Measurements from ENCODE around the gene KCNA2.

KCNA2 gene

DNA sequence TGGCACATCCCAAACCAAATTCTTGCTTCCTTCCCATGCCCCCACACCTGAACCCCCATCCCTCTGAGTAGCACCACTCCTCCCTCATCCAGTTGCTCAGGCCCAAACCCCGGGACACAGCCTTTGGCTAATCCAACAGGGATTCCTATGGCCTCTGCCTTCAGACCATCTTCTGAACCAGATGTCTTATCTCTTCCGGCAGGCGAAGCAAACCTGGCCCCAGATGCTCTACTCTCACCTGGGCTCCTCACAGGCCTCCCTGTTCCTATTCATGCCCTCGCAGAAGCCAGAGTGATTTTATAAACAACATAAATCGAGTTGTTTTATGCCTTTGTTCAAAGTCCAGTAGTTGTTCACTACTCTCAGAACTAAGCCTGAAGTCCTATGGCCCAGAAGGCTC lies 12.5 kb upstream of the KCNA2 start:
- in situ Hi-C loops (cut with MboI; ENCODE audit: low sequenced_read_pairs) = loop anchor here (10.0 kb wide), 1 partner anchor 94 kb away; no protein-coding TSS in a partner anchor
- Histone ChIP-seq H3K4me3 (no peak overlapping the region), H3K36me3 (replicated peaks) (no peaks in the 10 kb centered on the region), H3K4me1 (peaks cover 4% of the 10 kb centered on the region; the same call in 1 of the 2 replicates), H3K27me3 (ENCODE audit: low read depth) (peaks cover 34% of the 10 kb centered on the region), H3K9me3 (no peaks in the 10 kb centered on the region)
- no peak for DNase-seq (ENCODE audit: low spot score in 2 of 2)

DNA sequence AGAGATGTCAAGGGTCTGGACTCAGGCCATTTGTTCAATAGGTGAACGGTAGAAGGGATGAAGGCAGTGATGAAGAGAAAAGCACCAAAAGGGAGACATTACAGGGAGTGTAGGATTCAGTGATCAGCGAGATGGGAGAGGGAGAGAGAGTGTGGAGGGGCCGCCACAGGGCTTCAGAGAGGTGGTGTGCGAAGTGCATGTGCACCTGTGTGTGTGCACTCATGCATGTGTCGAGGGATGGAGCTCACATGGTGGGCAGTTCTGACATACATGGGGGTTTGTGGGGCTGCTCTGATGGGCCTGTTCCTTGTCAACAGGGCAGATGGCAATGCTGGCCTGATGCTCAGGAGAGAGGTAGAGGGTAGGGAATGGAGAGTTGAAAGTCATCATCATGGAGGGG lies 11.4 kb upstream of the KCNA2 start:
- no peaks in the 10 kb centered on the region for H3K36me3 ChIP-seq (replicated peaks)
- H3K4me1 ChIP-seq = peaks cover 4% of the 10 kb centered on the region; the same call in 1 of the 2 replicates
- in situ Hi-C loops (cut with MboI; ENCODE audit: low sequenced_read_pairs) = loop anchor here (10.0 kb wide), 1 partner anchor 93 kb away; no protein-coding TSS in a partner anchor
- no peak overlapping the region for H3K4me3 ChIP-seq
- no peaks in the 10 kb centered on the region for H3K9me3 ChIP-seq
- H3K27me3 ChIP-seq (ENCODE audit: low read depth) = peaks cover 29% of the 10 kb centered on the region
- DNase-seq (ENCODE audit: low spot score in 2 of 2) = no peak

DNA sequence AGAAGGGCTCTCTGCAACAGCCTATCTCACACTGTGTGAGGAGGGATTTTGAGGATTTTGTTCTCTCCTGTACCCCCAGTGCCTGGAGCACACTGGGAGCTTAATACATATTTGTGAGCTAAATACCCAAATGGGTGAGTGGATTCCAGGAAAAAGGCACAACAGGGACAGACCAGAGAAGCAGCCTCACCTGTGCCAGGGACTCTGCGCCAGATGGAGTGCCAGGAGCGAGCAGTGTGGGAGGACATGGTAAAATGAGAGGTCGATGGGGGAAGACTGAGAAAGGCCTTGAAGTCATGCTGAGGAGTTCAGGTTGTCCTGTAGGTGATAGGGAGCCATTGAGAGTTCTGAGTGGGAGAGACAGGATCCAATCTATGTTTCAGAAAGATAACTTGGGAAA lies 11.0 kb upstream of the KCNA2 start:
- no peaks in the 10 kb centered on the region for H3K36me3 ChIP-seq (replicated peaks)
- peaks cover 4% of the 10 kb centered on the region; the same call in 1 of the 2 replicates for H3K4me1 ChIP-seq
- no peaks in the 10 kb centered on the region for H3K9me3 ChIP-seq
- H3K4me3 ChIP-seq = no peak overlapping the region
- DNase-seq (ENCODE audit: low spot score in 2 of 2) = no peak
- peaks cover 28% of the 10 kb centered on the region for H3K27me3 ChIP-seq (ENCODE audit: low read depth)
- in situ Hi-C loops (cut with MboI; ENCODE audit: low sequenced_read_pairs) = loop anchor here (10.0 kb wide), 1 partner anchor 92 kb away; no protein-coding TSS in a partner anchor

DNA sequence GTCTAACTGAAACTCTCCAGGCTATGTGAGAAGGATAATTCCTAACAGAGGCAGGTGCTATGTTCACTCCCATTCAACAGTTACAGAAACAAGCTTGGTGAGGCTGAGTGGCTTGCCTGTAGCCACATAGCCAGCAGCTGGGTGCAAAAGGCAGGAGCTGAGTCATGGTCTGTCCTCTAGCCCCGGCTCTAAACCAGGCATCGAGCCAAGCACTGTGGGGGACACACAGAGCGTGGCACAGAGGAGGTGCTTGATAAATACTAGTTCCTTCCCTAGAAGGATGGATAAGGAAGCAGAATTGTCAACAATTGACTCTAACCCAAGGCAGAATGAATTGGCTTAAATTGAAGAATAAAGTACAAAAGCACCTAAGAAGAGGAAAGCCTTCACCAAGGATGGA lies 10.4 kb upstream of the KCNA2 start:
- Histone ChIP-seq H3K27me3 (ENCODE audit: low read depth) (peaks cover 22% of the 10 kb centered on the region), H3K4me3 (no peak overlapping the region), H3K4me1 (peaks cover 4% of the 10 kb centered on the region; the same call in 1 of the 2 replicates), H3K9me3 (no peaks in the 10 kb centered on the region), H3K36me3 (replicated peaks) (no peaks in the 10 kb centered on the region)
- in situ Hi-C loops (cut with MboI; ENCODE audit: low sequenced_read_pairs) = loop anchor here (10.0 kb wide), 1 partner anchor 92 kb away; no protein-coding TSS in a partner anchor
- DNase-seq (ENCODE audit: low spot score in 2 of 2) = no peak

DNA sequence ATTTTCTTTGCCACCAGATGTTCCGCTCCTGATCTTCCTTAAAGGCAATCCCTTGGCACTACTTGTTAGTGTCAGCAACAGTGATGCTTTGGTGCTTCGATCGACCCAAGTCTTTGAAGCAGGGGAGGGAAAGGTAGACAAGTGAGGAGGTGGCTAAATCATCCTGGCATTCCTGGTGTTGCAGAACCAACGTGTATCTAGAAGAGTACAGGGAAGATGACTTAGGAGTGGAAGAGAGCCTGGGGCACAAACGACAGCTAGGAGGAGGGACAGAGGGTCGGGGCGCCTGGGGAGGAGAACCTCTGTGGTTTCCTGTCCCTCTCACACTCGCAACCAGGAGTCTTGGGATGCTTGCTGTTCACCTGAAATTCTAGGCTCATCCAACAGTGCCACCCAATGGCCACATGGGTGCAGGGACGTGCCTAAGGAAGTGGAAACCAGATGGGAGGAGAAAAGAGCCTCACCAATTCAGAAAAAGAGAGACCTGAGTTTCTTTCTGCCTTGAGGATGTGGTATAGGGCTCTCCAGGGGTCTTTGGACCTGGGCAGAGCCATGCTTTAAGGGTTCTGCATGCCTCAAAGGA lies 9.5 kb upstream of the KCNA2 start:
- no peaks in the 10 kb centered on the region for H3K36me3 ChIP-seq (replicated peaks)
- DNase-seq (ENCODE audit: low spot score in 2 of 2) = peak; percentile 54 to 71
- no peak overlapping the region for H3K4me3 ChIP-seq
- H3K4me1 ChIP-seq = peaks cover 4% of the 10 kb centered on the region; the same call in 1 of the 2 replicates
- in situ Hi-C loops (cut with MboI; ENCODE audit: low sequenced_read_pairs) = loop anchor here (10.0 kb wide), 1 partner anchor 91 kb away; no protein-coding TSS in a partner anchor
- H3K9me3 ChIP-seq = no peaks in the 10 kb centered on the region
- peaks cover 13% of the 10 kb centered on the region for H3K27me3 ChIP-seq (ENCODE audit: low read depth)

DNA sequence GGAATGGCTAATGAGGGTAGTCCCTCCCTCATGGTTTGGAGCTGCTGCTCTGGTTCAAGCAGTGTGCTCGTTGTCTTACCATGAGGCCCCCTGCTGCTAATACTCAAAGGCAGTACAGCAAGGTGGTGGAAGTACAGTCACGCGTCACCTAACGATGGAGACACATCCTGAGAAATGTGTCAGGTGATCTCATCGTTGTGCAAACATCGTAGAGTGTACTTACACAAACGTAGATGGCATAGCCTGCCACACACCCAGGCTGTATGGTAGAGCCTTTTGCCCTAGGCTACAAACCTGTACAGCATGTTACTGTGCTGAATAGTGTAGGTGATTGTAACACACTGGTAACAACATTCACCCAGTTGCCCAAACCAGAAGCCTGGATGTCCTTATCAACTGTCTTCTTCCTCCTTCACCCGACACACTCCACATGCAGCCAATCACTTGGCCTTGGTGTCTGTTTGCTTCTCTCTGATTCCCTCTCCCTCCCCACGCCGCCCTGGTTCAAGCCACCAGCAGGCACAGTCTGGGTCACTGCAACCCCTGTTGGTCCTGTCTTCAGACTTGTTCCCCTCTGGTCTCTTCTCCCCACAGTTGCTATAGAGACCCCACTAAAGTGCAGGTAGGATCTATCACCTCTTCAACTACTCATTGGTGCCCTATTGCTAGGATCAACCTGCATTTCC lies 6.0 kb upstream of the KCNA2 start:
- no peaks in the 10 kb centered on the region for H3K36me3 ChIP-seq (replicated peaks)
- in situ Hi-C loops (cut with MboI; ENCODE audit: low sequenced_read_pairs) = loop anchor here (10.0 kb wide), 1 partner anchor 87 kb away; no protein-coding TSS in a partner anchor

DNA sequence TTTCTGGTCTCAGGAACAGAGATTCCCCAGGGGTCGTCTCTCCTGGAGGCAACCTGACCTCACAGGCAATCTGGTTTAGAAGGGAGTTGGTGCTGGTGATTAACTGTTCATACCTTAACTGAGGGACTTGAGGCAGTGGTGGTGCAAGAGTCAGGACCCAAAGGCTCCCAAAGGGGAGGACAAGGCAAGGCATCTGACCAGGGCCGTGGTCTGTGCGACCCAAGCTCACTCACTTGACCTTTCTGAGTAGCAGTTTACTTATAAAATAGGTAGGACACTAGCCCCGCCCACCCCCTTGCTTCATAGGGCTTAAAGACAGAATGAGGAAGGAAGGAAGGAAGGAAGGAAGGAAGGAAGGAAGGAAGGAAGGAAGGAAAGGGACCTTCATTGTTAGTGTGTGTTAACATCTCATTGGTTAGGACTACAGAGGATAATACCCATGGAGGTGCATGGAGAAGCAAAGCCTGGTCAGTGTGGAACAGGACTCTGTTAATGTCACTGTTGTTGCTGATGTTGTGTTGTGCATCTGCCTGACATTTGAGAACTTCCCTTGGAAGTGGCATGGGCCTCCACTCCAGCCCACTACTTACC lies 4.6 kb upstream of the KCNA2 start:
- peaks cover 41% of the 10 kb centered on the region for H3K27me3 ChIP-seq (ENCODE audit: low read depth)
- no peak overlapping the region for H3K4me3 ChIP-seq
- no peak for DNase-seq (ENCODE audit: low spot score in 2 of 2)
- no peaks in the 10 kb centered on the region for H3K9me3 ChIP-seq
- H3K4me1 ChIP-seq = no peaks in the 10 kb centered on the region
- in situ Hi-C loops (cut with MboI; ENCODE audit: low sequenced_read_pairs) = loop anchor here (10.0 kb wide), 1 partner anchor 86 kb away; no protein-coding TSS in a partner anchor
- no peaks in the 10 kb centered on the region for H3K36me3 ChIP-seq (replicated peaks)

More for the DNA sequence above, 6.0 kb upstream of the KCNA2 start:
- no peak for DNase-seq (ENCODE audit: low spot score in 2 of 2)
- H3K4me1 ChIP-seq = no peaks in the 10 kb centered on the region
- peaks cover 28% of the 10 kb centered on the region for H3K27me3 ChIP-seq (ENCODE audit: low read depth)
- no peak overlapping the region for H3K4me3 ChIP-seq
- no peaks in the 10 kb centered on the region for H3K9me3 ChIP-seq

DNA sequence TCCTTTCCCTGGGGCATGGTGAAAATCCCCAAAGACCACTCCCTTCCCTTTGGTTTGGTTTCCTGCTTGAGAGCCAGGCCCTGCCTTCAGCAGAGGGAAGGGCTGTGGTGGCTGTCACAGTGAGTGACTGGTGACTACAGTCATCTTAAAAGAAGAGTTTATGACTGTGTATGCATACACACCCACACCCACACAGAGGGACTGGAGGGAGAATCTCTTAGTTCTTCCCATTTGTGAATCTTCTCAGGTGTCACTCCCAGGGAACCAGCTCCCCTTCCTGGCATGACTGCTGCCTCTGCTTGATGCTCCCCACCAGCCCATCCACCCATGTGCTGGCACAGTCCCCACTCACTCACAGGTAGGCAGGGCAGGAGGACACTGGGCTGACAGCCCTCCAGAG lies 3.9 kb upstream of the KCNA2 start:
- no peak for DNase-seq (ENCODE audit: low spot score in 2 of 2)
- in situ Hi-C loops (cut with MboI; ENCODE audit: low sequenced_read_pairs) = loop anchor here (10.0 kb wide), 1 partner anchor 85 kb away; no protein-coding TSS in a partner anchor

DNA sequence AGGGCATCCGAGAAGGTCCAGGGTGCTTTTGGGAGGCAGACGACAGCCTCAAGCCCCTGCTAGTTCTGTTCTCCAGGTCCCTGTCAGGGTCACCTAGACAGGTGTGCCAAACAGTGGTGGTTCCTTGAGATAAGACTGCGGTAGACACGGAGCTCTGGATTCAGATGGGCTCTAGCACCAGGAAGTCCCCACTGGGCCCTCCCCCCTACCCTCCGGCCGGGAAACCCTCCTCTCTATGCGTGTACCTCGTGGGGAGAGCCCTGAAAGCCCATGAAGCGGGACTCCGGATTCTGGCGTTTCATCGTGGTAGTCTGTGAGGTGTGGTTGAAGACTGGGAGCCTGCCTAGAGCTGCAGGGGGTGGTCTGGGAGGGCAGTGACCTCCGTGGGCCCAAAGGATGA lies 2.1 kb upstream of the KCNA2 start:
- Histone ChIP-seq H3K36me3 (replicated peaks) (no peaks in the 10 kb centered on the region), H3K4me1 (no peaks in the 10 kb centered on the region), H3K9me3 (no peaks in the 10 kb centered on the region), H3K27me3 (ENCODE audit: low read depth) (peaks cover 48% of the 10 kb centered on the region), H3K4me3 (no peak overlapping the region)
- no peak for DNase-seq (ENCODE audit: low spot score in 2 of 2)
- in situ Hi-C loops (cut with MboI; ENCODE audit: low sequenced_read_pairs) = no loop called here

More for the DNA sequence above, 3.9 kb upstream of the KCNA2 start:
- Histone ChIP-seq H3K9me3 (no peaks in the 10 kb centered on the region), H3K27me3 (ENCODE audit: low read depth) (peaks cover 45% of the 10 kb centered on the region), H3K4me1 (no peaks in the 10 kb centered on the region), H3K36me3 (replicated peaks) (no peaks in the 10 kb centered on the region), H3K4me3 (no peak overlapping the region)

DNA sequence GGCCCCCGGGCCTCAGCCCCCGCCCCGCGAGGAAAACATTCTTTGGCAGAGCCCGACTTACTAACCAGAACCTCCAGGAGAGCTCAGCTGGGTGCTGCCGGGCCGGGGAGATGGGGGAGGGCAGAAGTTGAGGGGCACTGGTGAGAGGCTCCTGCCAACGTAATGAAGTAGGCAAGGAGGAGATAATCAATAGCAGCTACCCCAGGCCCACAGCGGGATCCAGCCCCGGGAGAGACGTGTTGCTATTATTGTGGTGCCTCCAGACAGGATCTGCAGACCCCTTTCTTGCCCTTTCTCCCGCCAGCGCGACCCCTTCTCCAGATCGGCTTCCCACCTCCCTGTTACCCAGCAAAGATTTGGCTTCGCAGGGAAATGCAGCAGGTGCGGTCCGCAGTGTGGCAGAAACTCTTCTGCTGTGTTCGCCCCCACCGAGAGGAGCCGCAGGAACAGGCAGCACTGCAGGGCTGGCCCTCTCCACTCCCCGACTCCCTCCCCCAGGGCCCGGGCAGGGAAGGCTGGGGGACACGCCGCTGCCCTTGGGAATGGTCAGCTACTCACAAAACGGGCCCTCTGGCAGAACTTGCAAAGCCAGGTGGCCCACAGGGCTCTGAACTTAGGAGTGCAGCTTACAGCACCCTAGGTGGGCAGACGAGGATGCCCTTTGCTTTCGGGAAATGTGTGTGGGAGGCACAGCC lies 1.5 kb upstream of the KCNA2 start:
- Histone ChIP-seq H3K36me3 (replicated peaks) (no peaks in the 10 kb centered on the region), H3K27me3 (ENCODE audit: low read depth) (peaks cover 48% of the 10 kb centered on the region), H3K4me1 (no peaks in the 10 kb centered on the region), H3K9me3 (no peaks in the 10 kb centered on the region), H3K4me3 (no peak overlapping the region)
- no peak for DNase-seq (ENCODE audit: low spot score in 2 of 2)
- in situ Hi-C loops (cut with MboI; ENCODE audit: low sequenced_read_pairs) = no loop called here

DNA sequence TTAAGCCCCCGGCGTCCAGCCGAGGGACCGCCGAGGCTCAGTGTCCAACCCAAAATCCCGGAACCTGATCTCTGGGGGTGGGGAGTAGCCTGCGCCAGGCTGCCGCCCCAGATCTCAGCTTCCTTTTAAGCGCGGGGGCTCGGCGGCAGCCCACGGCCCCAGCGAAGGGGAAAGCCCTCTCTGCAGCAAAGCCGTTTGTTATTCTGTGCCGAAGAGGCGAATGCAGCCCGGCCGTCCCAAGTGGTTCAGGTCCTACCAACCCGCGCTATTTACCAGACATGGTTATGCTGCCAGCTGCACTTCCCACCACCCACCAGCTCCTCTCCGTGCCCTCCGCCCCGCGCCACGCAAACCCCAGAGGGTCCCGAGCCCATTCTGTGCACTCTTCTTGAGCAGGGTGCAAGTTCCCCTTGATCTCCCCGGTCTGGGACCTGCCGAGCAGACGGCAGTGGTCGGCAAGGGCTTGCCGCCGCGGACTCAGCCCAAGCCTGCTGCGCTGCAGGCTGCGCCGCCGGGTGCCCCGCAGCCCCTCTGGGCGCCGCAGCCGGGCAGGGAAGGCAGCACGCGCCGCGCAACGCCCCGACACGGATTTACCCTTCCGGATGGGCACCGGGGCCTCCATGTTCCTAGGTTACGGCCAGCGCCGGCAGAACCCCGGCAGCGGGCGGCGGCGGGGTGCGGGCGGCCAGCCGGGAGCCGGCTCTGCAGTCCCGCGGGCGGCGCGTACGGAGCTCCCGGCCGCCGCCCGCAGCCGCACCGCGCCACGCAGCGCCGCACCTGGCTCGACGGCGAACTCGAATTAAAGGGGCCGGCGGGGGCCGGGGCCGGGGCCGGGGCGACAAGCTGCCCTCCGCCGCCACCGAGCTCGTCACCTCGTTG lies 738 bp upstream of the KCNA2 start:
- Histone ChIP-seq H3K9me3 (no peaks in the 10 kb centered on the region), H3K36me3 (replicated peaks) (no peaks in the 10 kb centered on the region), H3K27me3 (ENCODE audit: low read depth) (peaks cover 48% of the 10 kb centered on the region), H3K4me1 (no peaks in the 10 kb centered on the region), H3K4me3 (peak overlapping the region; percentile 26)
- peak in 1 of 2 experiments; percentile 17 for DNase-seq (ENCODE audit: low spot score in 2 of 2)
- in situ Hi-C loops (cut with MboI; ENCODE audit: low sequenced_read_pairs) = no loop called here

DNA sequence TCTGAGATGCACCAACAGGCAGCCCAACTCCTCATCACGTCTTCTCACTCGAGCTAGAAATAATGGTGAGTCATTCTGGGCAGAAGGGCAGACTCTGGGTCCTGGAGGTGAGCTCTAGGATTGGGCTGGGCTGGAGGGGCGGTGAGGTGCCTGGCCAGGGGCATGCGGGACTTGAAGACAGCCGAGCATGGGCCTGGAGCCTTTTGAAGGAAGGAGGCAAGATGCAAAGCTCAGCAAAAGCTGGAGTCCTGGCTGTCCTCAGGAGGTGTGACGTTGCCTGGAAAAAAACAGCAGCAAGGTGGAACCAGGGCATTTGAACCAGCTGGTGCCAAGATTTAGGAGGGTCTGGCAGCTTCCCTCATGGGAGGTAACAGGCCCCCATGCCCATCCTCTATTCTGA lies 712 bp downstream of the KCNA2 start:
- no peak overlapping the region for H3K4me3 ChIP-seq
- H3K36me3 ChIP-seq (replicated peaks) = no peaks in the 10 kb centered on the region
- peaks cover 48% of the 10 kb centered on the region for H3K27me3 ChIP-seq (ENCODE audit: low read depth)
- H3K4me1 ChIP-seq = no peaks in the 10 kb centered on the region
- in situ Hi-C loops (cut with MboI; ENCODE audit: low sequenced_read_pairs) = no loop called here
- no peaks in the 10 kb centered on the region for H3K9me3 ChIP-seq
- DNase-seq (ENCODE audit: low spot score in 2 of 2) = no peak

Measured in HAP-1 (cell line).